ENCODE results near the gene ZC3HAV1.

The ZC3HAV1 gene

DNA sequence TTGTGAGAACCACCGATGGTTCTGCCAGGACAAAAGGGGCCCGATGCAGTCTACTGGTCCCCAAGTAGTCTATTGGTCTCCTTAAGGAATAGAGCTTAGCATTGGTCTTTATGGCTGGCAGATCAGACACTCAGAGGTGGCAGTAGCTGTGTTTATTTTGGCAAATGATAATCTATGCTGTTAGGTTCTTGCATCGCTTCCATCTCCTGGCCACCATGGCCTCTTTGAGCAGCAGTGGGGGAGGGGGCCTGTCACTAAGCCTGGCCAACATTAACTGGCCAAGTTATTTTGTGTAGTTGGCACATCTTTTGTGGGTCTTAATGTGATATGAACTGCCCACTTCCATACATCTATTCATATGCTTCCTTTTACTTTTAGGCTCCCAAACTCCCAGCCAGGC, 4.5 kb upstream of the ZC3HAV1 start:
- no peak overlapping the region for H3K27ac ChIP-seq (replicated peaks)
- no peak overlapping the region for H3K4me3 ChIP-seq (replicated peaks; ENCODE audit: insufficient read depth, low read length)
- no peaks in the 10 kb centered on the region for H3K27me3 ChIP-seq (ENCODE audit: insufficient read depth, poor library complexity, severe bottlenecking)
- TF ChIP-seq SPI1 (IDR thresholded peaks at IDR 0.05; ENCODE audit: borderline replicate concordance, low read depth) (no peak), GABPA (IDR thresholded peaks at IDR 0.05; ENCODE audit: low read depth) (no peak), POLR2AphosphoS5 (IDR thresholded peaks at IDR 0.05; ENCODE audit: low read depth) (no peak)
- TF ChIP-seq, protein P1, sequence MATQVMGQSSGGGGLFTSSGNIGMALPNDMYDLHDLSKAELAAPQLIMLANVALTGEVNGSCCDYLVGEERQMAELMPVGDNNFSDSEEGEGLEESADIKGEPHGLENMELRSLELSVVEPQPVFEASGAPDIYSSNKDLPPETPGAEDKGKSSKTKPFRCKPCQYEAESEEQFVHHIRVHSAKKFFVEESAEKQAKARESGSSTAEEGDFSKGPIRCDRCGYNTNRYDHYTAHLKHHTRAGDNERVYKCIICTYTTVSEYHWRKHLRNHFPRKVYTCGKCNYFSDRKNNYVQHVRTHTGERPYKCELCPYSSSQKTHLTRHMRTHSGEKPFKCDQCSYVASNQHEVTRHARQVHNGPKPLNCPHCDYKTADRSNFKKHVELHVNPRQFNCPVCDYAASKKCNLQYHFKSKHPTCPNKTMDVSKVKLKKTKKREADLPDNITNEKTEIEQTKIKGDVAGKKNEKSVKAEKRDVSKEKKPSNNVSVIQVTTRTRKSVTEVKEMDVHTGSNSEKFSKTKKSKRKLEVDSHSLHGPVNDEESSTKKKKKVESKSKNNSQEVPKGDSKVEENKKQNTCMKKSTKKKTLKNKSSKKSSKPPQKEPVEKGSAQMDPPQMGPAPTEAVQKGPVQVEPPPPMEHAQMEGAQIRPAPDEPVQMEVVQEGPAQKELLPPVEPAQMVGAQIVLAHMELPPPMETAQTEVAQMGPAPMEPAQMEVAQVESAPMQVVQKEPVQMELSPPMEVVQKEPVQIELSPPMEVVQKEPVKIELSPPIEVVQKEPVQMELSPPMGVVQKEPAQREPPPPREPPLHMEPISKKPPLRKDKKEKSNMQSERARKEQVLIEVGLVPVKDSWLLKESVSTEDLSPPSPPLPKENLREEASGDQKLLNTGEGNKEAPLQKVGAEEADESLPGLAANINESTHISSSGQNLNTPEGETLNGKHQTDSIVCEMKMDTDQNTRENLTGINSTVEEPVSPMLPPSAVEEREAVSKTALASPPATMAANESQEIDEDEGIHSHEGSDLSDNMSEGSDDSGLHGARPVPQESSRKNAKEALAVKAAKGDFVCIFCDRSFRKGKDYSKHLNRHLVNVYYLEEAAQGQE (IDR thresholded peaks at IDR 0.05; ENCODE audit: insufficient replicate concordance, low read depth) = no peak
- TF ChIP-seq, protein P2, sequence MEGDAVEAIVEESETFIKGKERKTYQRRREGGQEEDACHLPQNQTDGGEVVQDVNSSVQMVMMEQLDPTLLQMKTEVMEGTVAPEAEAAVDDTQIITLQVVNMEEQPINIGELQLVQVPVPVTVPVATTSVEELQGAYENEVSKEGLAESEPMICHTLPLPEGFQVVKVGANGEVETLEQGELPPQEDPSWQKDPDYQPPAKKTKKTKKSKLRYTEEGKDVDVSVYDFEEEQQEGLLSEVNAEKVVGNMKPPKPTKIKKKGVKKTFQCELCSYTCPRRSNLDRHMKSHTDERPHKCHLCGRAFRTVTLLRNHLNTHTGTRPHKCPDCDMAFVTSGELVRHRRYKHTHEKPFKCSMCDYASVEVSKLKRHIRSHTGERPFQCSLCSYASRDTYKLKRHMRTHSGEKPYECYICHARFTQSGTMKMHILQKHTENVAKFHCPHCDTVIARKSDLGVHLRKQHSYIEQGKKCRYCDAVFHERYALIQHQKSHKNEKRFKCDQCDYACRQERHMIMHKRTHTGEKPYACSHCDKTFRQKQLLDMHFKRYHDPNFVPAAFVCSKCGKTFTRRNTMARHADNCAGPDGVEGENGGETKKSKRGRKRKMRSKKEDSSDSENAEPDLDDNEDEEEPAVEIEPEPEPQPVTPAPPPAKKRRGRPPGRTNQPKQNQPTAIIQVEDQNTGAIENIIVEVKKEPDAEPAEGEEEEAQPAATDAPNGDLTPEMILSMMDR (IDR thresholded peaks at IDR 0.05; ENCODE audit: insufficient read depth, low read length) = no peak
- DNase-seq (ENCODE audit: low read depth in 1 of 2, low spot score in 1 of 2) = no peak

DNA sequence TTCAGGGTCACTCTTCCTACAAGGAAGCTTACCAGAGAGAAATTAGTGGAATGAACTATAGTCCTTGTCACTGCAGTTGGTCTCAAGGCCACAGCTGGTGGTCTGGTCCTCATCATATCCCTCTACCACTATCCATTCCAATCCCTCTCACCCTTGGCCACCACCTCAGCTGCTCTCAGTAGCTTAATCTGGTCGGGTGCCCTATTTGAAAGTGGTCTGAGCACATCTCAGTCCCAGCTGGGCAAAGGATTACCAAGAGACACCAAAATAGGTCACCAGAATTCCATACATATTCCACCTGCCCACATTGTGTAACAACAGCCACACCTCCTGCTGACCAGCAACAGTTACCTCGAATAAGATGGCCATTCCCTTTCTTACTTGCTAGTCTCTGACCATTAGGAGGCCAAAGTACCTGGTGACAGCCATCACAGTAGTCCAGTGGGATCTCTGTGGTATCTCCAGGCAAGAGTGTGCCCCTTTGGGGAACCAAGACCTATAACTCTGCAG, 3.3 kb upstream of the ZC3HAV1 start:
- DNase-seq (ENCODE audit: low read depth in 1 of 2, low spot score in 1 of 2) = no peak
- Histone ChIP-seq H3K27me3 (ENCODE audit: insufficient read depth, poor library complexity, severe bottlenecking) (no peaks in the 10 kb centered on the region), H3K27ac (replicated peaks) (no peak overlapping the region), H3K4me3 (replicated peaks; ENCODE audit: insufficient read depth, low read length) (no peak overlapping the region)
- TF ChIP-seq, protein P1 (IDR thresholded peaks at IDR 0.05; ENCODE audit: insufficient replicate concordance, low read depth) = no peak
- TF ChIP-seq, protein P2 (IDR thresholded peaks at IDR 0.05; ENCODE audit: insufficient read depth, low read length) = no peak
- TF ChIP-seq GABPA (IDR thresholded peaks at IDR 0.05; ENCODE audit: low read depth) (no peak), POLR2AphosphoS5 (IDR thresholded peaks at IDR 0.05; ENCODE audit: low read depth) (no peak), SPI1 (IDR thresholded peaks at IDR 0.05; ENCODE audit: borderline replicate concordance, low read depth) (no peak)

DNA sequence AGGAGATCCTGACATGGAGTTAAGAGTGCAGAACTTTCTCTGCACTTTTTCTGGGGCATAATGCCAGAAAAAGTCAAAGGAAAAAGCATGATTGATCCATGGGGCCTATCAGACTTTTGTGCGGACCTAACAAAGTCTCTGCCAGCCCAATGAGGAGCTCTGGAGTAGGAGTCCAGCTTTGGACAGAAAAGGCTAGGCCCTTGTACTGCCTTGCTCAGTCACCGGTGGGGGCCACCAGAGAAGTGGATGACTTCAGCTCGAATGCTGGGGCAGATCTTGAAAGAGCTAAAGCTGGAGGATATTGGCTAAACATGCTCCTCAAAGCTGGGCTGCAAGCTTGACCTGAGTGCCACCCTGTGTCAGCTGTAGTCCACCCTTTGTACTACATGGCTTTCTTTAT, 2.8 kb upstream of the ZC3HAV1 start:
- H3K27ac ChIP-seq (replicated peaks) = no peak overlapping the region
- TF ChIP-seq, protein P2 (IDR thresholded peaks at IDR 0.05; ENCODE audit: insufficient read depth, low read length) = no peak
- TF ChIP-seq GABPA (IDR thresholded peaks at IDR 0.05; ENCODE audit: low read depth) (no peak), SPI1 (IDR thresholded peaks at IDR 0.05; ENCODE audit: borderline replicate concordance, low read depth) (no peak), POLR2AphosphoS5 (IDR thresholded peaks at IDR 0.05; ENCODE audit: low read depth) (no peak)
- TF ChIP-seq, protein P1 (IDR thresholded peaks at IDR 0.05; ENCODE audit: insufficient replicate concordance, low read depth) = no peak
- no peak for DNase-seq (ENCODE audit: low read depth in 1 of 2, low spot score in 1 of 2)
- no peaks in the 10 kb centered on the region for H3K27me3 ChIP-seq (ENCODE audit: insufficient read depth, poor library complexity, severe bottlenecking)
- H3K4me3 ChIP-seq (replicated peaks; ENCODE audit: insufficient read depth, low read length) = no peak overlapping the region

Measured in HL-60 (cell line).